ENCODE measurements around the gene CD83.

Gene CD83

GRCh38 chr6:14132921-14133275, 15.3 kb downstream of the CD83 start:
- no peak for DNase-seq (ENCODE audit: low read depth in 2 of 2)
- no peak overlapping the region for H3K4me3 ChIP-seq (replicated peaks in 1 of 2; ENCODE audit: low read depth in 2 of 2, low read length in 2 of 2)
- TF ChIP-seq CTCF (IDR thresholded peaks at IDR 0.05; ENCODE audit: low read depth, low read length), result no peak

GRCh38 chr6:14134211-14134910, 16.8 kb downstream of the CD83 start:
- no peak for DNase-seq (ENCODE audit: low read depth in 2 of 2)
- no peak overlapping the region for H3K4me3 ChIP-seq (replicated peaks in 1 of 2; ENCODE audit: low read depth in 2 of 2, low read length in 2 of 2)
- no peak for TF ChIP-seq CTCF (IDR thresholded peaks at IDR 0.05; ENCODE audit: low read depth, low read length)

GRCh38 chr6:14135893-14136539, 18.4 kb downstream of the CD83 start:
- no peak for DNase-seq (ENCODE audit: low read depth in 2 of 2)
- no peak overlapping the region for H3K4me3 ChIP-seq (replicated peaks in 1 of 2; ENCODE audit: low read depth in 2 of 2, low read length in 2 of 2)
- TF ChIP-seq CTCF (IDR thresholded peaks at IDR 0.05; ENCODE audit: low read depth, low read length), result no peak

GRCh38 chr6:14138701-14139215, 21.2 kb downstream of the CD83 start:
- TF ChIP-seq CTCF (IDR thresholded peaks at IDR 0.05; ENCODE audit: low read depth, low read length), result no peak
- DNase-seq (ENCODE audit: low read depth in 2 of 2), result no peak
- H3K4me3 ChIP-seq (replicated peaks in 1 of 2; ENCODE audit: low read depth in 2 of 2, low read length in 2 of 2), result no peak overlapping the region

- H3K4me3 ChIP-seq (replicated peaks in 1 of 2; ENCODE audit: low read depth in 2 of 2, low read length in 2 of 2), result no peak overlapping the region
- no peak for TF ChIP-seq CTCF (IDR thresholded peaks at IDR 0.05; ENCODE audit: low read depth, low read length)
- DNase-seq (ENCODE audit: low read depth in 2 of 2), result no peak
Measured at GRCh38 chr6:14141351-14142062, 23.9 kb downstream of the CD83 start.

- TF ChIP-seq CTCF (IDR thresholded peaks at IDR 0.05; ENCODE audit: low read depth, low read length), result no peak
- DNase-seq (ENCODE audit: low read depth in 2 of 2), result no peak
- H3K4me3 ChIP-seq (replicated peaks in 1 of 2; ENCODE audit: low read depth in 2 of 2, low read length in 2 of 2), result no peak overlapping the region
Measured at GRCh38 chr6:14142063-14142450, 24.5 kb downstream of the CD83 start.
